Neural progenitor cell (in vitro differentiated cells): ENCODE results near the gene ARPP19. TPM values are rescaled to one million over a fixed set of nuclear protein-coding genes. Genes with fewer than 3 reads are reported as not detected.

Experiments
- DNase-seq: peaks from one replicate; pipeline ENCODE4 v3.0.0-alpha.2; 2016; ENCODE audit warnings: low spot score
- H2AFZ ChIP-seq: fragments of 200-600 bp; sonication (generic); replicated peaks from 2 replicates; pipeline ENCODE4 v1.6.1; 2016; ENCODE audit warnings: antibody characterized with exemption
- H3F3A ChIP-seq: fragments of 200-600 bp; sonication (generic); 2 replicates; pipeline ENCODE4 v1.6.1; 2016; ENCODE audit warnings: antibody characterized with exemption, low read depth
- H3K27ac ChIP-seq: fragments of 200-600 bp; sonication (generic); 2 replicates; pipeline ENCODE4 v1.5.1; 2016; ENCODE audit warnings: mild to moderate bottlenecking
- H3K27me3 ChIP-seq: fragments of 200-600 bp; sonication (generic); 2 replicates; pipeline ENCODE4 v1.6.1; 2016; ENCODE audit warnings: mild to moderate bottlenecking, moderate library complexity
- H3K36me3 ChIP-seq: fragments of 200-600 bp; sonication (generic); 2 replicates; pipeline ENCODE4 v1.5.1; 2016
- H3K4me1 ChIP-seq: fragments of 200-600 bp; sonication (generic); 2 replicates; pipeline ENCODE4 v1.6.1; 2016; ENCODE audit warnings: mixed run types
- H3K4me2 ChIP-seq: fragments of 200-600 bp; sonication (generic); 2 replicates; pipeline ENCODE4 v1.6.1; 2016
- H3K4me3 ChIP-seq: fragments of 200-600 bp; sonication (generic); 2 replicates; pipeline ENCODE4 v1.5.1; 2016
- H3K79me2 ChIP-seq: fragments of 200-600 bp; sonication (generic); 2 replicates; pipeline ENCODE4 v1.6.1; 2016; ENCODE audit warnings: low read depth
- H3K9ac ChIP-seq: fragments of 200-600 bp; sonication (generic); 2 replicates; pipeline ENCODE4 v1.6.1; 2016
- H3K9me3 ChIP-seq: fragments of 200-600 bp; sonication (generic); 2 replicates; pipeline ENCODE4 v1.5.1; 2016; ENCODE audit warnings: low read depth
- H4K20me1 ChIP-seq: fragments of 200-600 bp; sonication (generic); 2 replicates; pipeline ENCODE4 v1.6.1; 2016; ENCODE audit warnings: low read depth
- H3K27ac Mint-ChIP-seq: 3 replicates; pipeline ENCODE4 v1.8.0; 2021; ENCODE audit warnings: mixed read lengths
- H3K27me3 Mint-ChIP-seq: 2 replicates; pipeline ENCODE4 v1.8.0; 2022; ENCODE audit warnings: low read depth, mild to moderate bottlenecking, inconsistent platforms, moderate library complexity, mixed read lengths; ENCODE audit not compliant: insufficient read depth
- H3K36me3 Mint-ChIP-seq: 3 replicates; pipeline ENCODE4 v1.8.0; 2021; ENCODE audit warnings: mixed read lengths
- H3K4me1 Mint-ChIP-seq: 3 replicates; pipeline ENCODE4 v1.8.0; 2021; ENCODE audit warnings: mixed read lengths
- H3K4me3 Mint-ChIP-seq: 3 replicates; pipeline ENCODE4 v1.8.0; 2021; ENCODE audit warnings: mild to moderate bottlenecking, moderate library complexity, mixed read lengths
- H3K9me3 Mint-ChIP-seq: 3 replicates; pipeline ENCODE4 v1.8.0; 2020; ENCODE audit warnings: mixed read lengths
- CTCF ChIP-seq: fragments of 200-600 bp; sonication (generic); IDR thresholded peaks from 2 replicates; pipeline ENCODE4 v1.5.1; 2017; ENCODE audit warnings: antibody characterized with exemption, mild to moderate bottlenecking
- EZH2 ChIP-seq: fragments of 200-600 bp; sonication (generic); IDR thresholded peaks from 2 replicates; pipeline ENCODE4 v1.6.1; 2017; ENCODE audit warnings: antibody characterized with exemption, mild to moderate bottlenecking, moderate library complexity
- EZH2phosphoT487 ChIP-seq: fragments of 200-600 bp; sonication (generic); IDR thresholded peaks from 2 replicates; pipeline ENCODE4 v1.6.1; 2017; ENCODE audit warnings: antibody characterized with exemption
- total RNA-seq: library from RNA; depleted of rRNA; stranded (reverse); fragments of >200 nt; gene quantifications from 2 replicates; pipeline ENCODE4 v1.2.3, GENCODE V29; 2015; ENCODE audit warnings: low replicate concordance

ARPP19 gene
- total RNA-seq, 1 donor from 2014 or later: 276 TPM

GRCh38 chr15:52502608-52503007, 66.2 kb downstream of the ARPP19 start:
- Histone ChIP-seq H3K9ac (no peak overlapping the region), H3K27ac (no peak overlapping the region)
- TF ChIP-seq CTCF: no peak
- no peak for TF ChIP-seq EZH2phosphoT487
- no peak for TF ChIP-seq EZH2

GRCh38 chr15:52499506-52499905, 69.3 kb downstream of the ARPP19 start:
- no peak overlapping the region for H3K4me3 ChIP-seq
- no peak overlapping the region for H3K27ac ChIP-seq
- H3K4me2 ChIP-seq: no peak overlapping the region
- no peaks in the 10 kb centered on the region for H3F3A ChIP-seq
- TF ChIP-seq EZH2: no peak
- TF ChIP-seq EZH2phosphoT487: no peak
- no peak for TF ChIP-seq CTCF
- Mint-ChIP-seq H3K36me3 (no peaks in the 10 kb centered on the region), H3K27ac (no peak overlapping the region), H3K4me3 (no peak overlapping the region), H3K27me3 (no peaks in the 10 kb centered on the region), H3K9me3 (peaks cover 2% of the 10 kb centered on the region), H3K4me1 (no peaks in the 10 kb centered on the region)
- no peak overlapping the region for H2AFZ ChIP-seq
- H3K27me3 ChIP-seq: no peaks in the 10 kb centered on the region
- H4K20me1 ChIP-seq: peaks cover 4% of the 10 kb centered on the region
- no peaks in the 10 kb centered on the region for H3K36me3 ChIP-seq
- H3K9me3 ChIP-seq: no peaks in the 10 kb centered on the region
- H3K9ac ChIP-seq: no peak overlapping the region
- DNase-seq: no peak
- H3K4me1 ChIP-seq: no peaks in the 10 kb centered on the region
- H3K79me2 ChIP-seq: no peaks in the 10 kb centered on the region

More at GRCh38 chr15:52502608-52503007, 66.2 kb downstream of the ARPP19 start:
- H3K27me3 Mint-ChIP-seq: no peaks in the 10 kb centered on the region
- H4K20me1 ChIP-seq: no peaks in the 10 kb centered on the region
- no peaks in the 10 kb centered on the region for H3K36me3 ChIP-seq
- no peak overlapping the region for H2AFZ ChIP-seq
- H3K4me1 Mint-ChIP-seq: no peaks in the 10 kb centered on the region
- H3K27ac Mint-ChIP-seq: no peak overlapping the region
- no peaks in the 10 kb centered on the region for H3K4me1 ChIP-seq
- H3K4me3 Mint-ChIP-seq: no peak overlapping the region
- no peak for DNase-seq
- H3K36me3 Mint-ChIP-seq: no peaks in the 10 kb centered on the region
- no peaks in the 10 kb centered on the region for H3K9me3 ChIP-seq
- no peaks in the 10 kb centered on the region for H3F3A ChIP-seq
- no peaks in the 10 kb centered on the region for H3K27me3 ChIP-seq
- H3K4me3 ChIP-seq: no peak overlapping the region
- no peak overlapping the region for H3K4me2 ChIP-seq
- peaks cover 2% of the 10 kb centered on the region for H3K9me3 Mint-ChIP-seq
- peaks cover 8% of the 10 kb centered on the region for H3K79me2 ChIP-seq

- Histone ChIP-seq H3K27me3 (no peaks in the 10 kb centered on the region), H3K9me3 (no peaks in the 10 kb centered on the region), H3K4me1 (no peaks in the 10 kb centered on the region), H3K4me3 (no peak overlapping the region), H3K9ac (no peak overlapping the region), H3F3A (no peaks in the 10 kb centered on the region), H3K4me2 (no peak overlapping the region), H3K27ac (no peak overlapping the region), H4K20me1 (peaks cover 4% of the 10 kb centered on the region), H3K79me2 (no peaks in the 10 kb centered on the region), H3K36me3 (no peaks in the 10 kb centered on the region), H2AFZ (no peak overlapping the region)
- no peaks in the 10 kb centered on the region for H3K4me1 Mint-ChIP-seq
- DNase-seq: no peak
- no peak overlapping the region for H3K27ac Mint-ChIP-seq
- H3K36me3 Mint-ChIP-seq: no peaks in the 10 kb centered on the region
- TF ChIP-seq EZH2: no peak
- H3K9me3 Mint-ChIP-seq: peaks cover 2% of the 10 kb centered on the region
- H3K27me3 Mint-ChIP-seq: no peaks in the 10 kb centered on the region
- H3K4me3 Mint-ChIP-seq: no peak overlapping the region
Measured at GRCh38 chr15:52498706-52499105, 70.1 kb downstream of the ARPP19 start.

Other genes with a start within 250 kb of the ARPP19 start
- 17.0 and 34.3 TPM in 2 replicates for gene MYO5A, start 40.1 kb downstream of the ARPP19 start, total RNA-seq
- 17.8 and 26.8 TPM in 2 replicates for gene ATOSA, start 110.4 kb upstream of the ARPP19 start, total RNA-seq
- gene ONECUT1, start 221.3 kb upstream of the ARPP19 start, total RNA-seq: 1.5 TPM in 2 replicates